Measurements from ENCODE around the gene CYB561. TPM values are rescaled to one million over a fixed set of nuclear protein-coding genes. Genes with fewer than 3 reads are reported as not detected.
A peak's percentile ranks its signal among the peaks of the same experiment; 100 is the strongest.

Gene CYB561
- total RNA-seq, 1 donor from 2014 or later: 29.6 TPM

DNA sequence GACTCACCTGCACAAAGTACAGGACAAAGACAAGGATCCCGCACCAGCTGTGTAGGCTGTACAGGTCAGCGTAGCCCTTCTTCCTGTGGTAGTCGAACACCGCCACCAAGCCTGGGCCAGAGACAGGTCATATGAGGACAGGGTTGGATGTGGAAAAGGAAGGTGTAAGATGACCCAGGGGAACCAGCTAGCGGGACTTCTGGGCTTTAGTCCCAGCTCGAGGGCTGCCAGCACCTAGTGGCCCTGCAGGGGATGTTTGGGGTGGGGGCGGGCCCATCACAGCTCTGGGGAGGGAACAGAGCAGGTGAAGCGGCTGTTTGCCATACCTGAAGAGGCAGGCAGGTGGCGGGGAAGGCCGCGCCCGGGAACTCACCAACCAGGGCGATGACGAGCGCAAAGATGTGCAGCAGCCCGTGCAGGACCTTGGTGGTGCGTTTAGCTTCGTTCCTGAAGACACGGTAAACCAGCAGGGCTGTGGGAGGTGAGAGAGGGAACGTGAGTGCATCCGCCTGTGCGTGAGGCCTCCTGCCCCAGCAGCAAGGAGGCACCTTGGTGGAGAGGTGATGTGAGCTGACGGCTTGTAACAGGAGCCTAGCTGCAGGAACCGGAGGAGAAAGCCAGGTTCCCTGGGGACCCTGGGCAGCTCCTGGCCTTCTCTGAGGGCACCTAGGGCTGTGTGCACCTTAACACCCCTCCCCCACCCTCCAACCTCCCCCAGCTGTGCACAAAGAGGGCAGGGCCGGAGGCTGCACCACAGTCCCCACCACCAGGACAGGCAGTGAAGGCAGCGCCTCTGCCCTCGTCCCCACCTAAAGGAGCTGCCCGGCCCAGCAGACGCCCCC is 10.2 kb downstream of the CYB561 start:
- no peak for DNase-seq (ENCODE audit: extremely low read depth, low read depth, low spot score)

DNA sequence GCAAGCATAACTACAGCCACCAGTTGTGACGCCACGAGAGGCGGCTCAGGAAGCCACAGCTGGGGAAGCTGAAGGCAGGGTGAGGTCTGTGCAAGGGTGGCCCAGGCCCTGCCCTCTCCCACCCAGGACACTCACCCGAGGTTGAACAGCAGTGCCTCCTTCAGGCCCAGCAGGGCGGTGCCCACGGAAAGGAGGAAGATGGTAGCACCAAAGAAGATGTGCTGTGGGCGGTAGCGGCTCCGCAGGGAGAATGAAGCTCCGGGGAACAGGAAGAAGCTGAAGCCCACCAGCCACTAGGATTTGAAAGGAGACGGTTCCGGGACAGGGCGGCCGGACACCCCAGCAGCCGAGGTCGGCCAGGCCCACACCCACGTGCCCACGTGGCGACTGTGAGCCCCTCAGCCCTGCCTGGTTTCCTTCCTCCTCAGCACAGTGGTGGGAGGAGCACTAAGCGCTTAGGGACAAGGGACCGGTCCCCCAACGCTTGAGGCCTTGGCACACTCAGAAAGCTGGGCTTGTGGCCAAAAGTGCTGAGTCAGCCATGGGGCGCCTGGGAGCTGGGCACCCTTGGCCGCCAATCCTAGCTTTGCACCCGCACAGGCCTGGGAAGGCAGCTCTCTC is 11.0 kb downstream of the CYB561 start:
- DNase-seq (ENCODE audit: extremely low read depth, low read depth, low spot score): no peak

DNA sequence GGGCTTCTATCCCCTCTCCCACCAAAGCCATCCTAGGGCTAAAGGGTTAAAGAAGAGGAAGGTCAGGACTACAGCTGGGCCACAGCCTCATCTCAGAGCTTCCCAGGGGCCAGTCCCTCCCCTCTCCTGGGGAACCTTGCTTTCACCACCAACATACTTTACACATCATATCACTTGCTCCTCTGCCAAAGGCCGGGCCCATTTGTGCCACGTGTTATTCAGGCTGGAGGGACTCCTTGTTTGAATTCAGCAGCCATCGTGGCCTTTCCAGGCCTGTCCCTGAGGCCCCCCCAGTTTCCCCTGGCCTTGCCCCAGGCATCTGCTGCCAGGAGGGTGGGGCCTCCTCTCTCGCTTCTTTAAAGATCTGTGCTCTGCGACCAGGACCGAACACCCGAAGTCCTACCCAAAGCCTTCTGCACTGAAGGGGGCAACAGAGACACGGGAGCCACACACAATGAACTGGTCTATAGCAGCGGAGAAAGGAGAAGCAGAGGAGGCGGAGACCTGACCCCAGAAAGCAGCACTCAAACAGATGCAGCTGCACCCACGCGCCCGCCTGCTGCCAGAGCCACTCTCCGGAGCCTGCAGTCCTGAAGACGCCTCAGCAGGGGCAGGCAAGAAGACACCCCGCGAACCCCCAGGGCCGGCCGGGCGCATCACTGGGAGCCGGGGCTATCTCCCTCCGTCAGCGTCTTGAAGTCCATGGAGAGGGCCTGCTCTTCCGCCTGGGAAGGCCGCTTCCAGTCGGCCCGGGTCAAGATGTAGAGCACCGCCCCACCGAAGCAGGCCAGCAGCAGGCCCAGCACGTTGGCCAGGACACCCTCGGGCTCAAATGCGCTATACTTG is 12.1 kb downstream of the CYB561 start:
- DNase-seq (ENCODE audit: extremely low read depth, low read depth, low spot score): no peak

DNA sequence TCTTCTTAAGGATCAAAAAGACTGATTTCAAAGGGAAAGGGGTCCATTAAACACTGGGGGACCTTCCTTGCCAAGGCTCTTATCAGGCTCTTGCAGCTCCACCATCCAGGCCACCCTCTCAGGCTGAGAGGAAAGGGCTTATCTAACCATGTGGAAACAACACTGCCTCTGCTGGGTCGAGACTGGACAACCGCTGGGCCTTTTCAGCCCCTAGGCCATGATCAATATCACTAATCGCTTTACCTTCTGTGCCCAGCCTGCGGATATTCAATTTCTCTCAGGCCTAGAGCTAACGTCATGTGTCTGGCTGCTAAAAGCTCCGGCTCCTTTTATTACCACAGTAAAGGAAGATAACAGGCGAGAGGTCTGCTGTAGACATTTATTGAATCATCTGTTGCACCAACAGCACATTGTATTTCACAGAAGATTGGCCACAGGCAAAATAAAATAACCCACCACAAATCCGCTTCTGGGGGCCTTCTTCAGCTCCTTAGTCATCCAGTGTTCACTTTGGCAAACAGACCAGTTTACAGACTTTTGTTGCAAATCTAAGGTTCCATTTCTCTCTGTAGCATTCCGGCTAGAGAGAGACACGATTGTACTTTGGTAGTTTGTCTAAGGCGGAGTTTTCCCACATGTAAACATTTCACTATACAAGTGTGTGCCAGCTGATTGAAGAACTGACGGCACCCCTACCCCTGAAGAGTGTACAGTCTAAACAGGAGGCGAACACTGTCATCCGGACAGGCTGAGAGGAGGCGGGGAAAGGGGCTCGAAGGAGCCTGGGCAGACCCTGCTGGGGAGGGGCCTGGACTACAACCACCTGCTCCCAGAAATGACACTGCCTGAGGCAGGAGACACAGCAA is 13.9 kb downstream of the CYB561 start:
- no peak for DNase-seq (ENCODE audit: extremely low read depth, low read depth, low spot score)

DNA sequence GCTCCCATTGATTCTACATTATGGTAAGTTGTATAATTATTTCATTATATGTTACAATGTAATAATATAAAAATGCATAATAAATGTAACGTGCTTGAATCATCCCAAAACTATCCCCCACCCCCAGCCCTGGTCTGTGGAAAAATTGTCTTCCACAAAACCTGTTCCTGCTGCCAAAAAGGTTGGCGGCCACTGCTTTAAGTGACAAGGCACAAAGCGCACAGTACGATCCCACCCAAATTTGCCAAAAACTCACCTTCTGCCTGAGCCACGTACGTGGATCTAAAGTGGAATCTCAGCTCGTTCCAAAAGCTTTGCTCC is 14.5 kb downstream of the CYB561 start:
- no peak for DNase-seq (ENCODE audit: extremely low read depth, low read depth, low spot score)

DNA sequence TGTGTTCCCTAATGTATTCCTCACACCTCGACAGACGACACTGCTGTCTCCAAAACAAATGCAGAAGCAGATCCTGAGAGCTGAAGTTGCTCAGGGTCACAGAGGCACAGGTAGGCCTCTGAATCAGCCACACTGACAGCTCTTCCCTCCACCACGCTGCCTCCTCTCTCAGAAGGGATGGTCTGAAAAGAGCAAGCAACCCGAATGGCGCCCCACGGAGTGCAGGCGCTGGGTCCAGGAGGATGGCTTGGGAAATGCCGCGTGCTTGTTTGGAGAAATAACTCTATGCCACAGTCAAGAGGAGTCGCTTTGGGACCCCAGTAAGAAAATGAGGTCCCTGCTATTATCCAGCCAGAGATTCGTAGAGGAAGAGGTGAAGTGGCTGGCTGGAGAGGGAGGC is 15.9 kb downstream of the CYB561 start:
- no peak for DNase-seq (ENCODE audit: extremely low read depth, low read depth, low spot score)

DNA sequence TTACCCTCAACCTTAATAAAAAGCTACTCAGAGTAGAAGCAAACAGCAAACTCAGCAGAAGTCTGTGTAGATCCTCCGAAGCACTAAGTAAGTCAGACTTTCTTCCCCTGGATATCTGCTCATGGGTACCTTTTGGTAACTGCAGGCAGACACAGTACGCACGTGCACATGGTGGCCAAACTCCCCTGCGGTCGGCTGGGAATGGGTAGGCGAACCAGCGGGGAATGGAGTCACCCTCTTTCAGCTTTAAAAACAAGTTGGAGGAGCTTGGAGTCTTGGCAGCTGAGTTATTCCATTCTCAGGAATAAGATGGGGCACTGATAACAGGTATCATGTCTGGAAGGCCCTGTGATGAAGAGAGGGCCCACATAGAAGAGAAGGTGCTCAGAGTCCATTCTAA is 16.3 kb downstream of the CYB561 start:
- DNase-seq (ENCODE audit: extremely low read depth, low read depth, low spot score): no peak

DNA sequence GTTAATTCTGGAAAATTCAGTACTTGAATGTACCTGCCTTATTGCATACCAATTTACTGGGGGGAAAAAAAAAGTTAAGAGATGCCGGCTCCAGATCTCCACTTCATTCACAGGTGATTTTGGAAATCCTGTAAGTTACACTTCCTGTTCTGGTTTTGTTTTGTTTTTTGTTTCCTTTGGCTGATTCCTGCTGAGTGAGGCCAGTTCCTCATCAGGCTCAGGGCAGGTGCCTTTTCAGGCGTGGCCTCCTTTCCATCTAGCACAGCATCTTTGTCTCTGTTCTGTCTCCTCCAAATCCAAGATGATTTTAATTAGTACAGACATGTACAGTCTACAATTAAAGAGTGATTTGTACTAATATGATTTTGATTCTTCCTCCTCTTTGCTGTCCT is 19.2 kb downstream of the CYB561 start:
- DNase-seq (ENCODE audit: extremely low read depth, low read depth, low spot score): no peak

DNA sequence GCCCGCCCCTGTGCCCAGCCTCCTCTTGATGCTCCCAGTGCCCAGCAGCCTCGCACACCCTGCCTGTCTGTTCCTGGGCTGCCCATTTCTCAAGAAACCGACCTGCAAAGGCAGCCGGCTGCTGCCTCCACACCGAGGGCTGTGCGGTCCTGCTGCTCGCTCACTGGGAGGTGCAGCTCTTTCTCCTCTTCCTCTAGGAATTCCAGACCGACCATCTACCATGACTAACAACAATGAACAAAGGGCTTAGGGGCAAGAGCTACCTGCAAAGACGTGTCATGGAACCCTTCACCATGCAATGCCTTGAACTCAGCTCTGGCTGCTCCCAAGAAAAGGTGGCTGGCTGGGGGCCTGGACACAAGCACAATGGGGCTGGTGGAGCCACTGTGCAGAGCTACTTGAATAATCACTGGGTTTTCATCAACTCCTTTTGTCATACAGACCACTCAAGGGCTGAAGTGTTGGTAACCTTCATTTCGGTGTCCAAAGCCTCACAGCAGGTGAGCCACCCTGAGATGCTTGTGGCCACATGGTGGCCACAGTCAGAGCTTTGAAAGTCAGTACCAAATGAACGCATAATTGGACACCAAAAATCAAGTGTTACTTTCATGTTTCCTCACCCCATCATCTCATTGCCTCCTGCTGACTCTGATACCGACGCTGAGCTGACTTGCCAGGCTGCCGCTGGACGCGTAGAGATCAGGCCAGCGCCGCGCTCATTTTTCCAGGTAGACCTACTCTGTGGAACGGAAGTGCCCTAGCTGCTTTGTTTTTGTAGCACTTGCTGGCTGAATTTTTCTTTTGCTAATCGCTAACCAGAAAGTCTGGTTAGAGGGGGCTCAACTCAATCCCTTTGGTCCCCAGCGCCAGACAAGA is 19.8 kb downstream of the CYB561 start:
- DNase-seq (ENCODE audit: extremely low read depth, low read depth, low spot score): no peak

DNA sequence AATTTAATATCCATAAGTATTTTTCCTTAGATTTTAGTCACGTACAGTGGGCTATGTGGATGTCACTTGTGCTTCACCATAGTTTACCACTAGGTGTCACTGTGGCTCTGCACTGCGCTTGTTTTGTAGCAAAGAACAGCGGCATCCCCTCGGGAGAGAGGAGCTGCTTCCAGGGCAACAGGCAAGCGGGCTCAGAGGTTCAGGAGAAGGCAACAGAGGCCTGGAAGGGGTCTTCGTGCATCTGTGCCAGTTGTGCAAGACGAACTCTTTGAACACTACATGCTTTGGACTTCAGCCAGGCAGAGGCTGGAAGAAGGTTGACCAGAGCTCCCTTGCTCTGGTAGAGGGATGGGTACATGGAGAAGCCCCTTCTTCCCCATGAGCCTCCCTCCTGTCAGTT is 20.6 kb downstream of the CYB561 start:
- peak; percentile 84 for DNase-seq (ENCODE audit: extremely low read depth, low read depth, low spot score)

DNA sequence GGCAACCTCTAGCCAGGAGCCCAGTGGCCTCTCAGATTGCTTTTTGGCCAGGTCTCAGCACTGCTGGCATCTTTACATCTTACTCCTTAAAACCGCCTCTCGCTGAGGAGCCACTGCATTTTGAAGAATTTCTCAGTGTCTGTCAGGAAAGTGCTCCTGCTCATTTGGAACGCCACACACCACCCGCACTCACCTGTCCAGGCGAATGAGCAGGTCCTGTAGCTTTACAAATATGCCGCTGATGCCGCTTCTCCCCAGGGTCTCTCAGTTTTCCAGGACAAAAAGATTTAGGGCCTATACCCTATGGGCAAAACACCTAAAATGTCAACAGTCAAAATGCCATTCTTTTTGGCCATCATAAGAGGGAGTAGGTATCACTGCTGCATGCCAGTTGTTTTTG is 22.1 kb downstream of the CYB561 start:
- no peak for DNase-seq (ENCODE audit: extremely low read depth, low read depth, low spot score)

DNA sequence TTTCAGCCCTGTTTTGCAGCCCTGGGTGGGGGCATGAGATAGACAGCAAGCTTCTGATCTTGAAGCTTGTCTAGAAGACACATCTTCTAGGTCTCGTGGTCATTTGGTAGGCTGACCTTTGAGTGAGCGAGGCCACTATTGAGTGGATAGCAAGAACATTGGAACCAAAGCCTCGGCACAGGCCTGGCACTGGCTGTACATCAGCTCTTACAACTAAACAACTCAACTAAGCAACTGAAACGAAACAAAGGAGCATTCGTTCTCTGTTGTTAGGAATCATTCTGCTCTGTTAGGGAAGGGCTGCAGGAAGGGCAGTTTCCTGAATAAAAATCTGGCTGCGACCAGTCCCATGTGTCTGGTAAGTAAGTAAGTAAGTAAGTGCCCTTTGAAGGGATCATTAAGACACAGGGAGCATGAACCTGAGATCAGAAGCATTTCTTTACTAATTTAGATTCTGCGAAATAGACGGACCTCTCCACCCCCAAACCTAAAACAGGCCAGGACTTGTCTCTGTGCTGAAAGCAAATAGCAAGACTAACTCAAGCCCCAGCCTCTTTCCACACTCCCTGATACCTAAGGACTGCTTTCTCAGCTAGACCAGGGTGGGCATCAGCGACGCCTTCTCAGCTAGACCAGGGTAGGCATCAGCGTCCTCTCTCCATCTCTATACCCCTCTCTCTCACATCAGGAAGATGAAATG is 22.7 kb downstream of the CYB561 start:
- DNase-seq (ENCODE audit: extremely low read depth, low read depth, low spot score): peak; percentile 69

DNA sequence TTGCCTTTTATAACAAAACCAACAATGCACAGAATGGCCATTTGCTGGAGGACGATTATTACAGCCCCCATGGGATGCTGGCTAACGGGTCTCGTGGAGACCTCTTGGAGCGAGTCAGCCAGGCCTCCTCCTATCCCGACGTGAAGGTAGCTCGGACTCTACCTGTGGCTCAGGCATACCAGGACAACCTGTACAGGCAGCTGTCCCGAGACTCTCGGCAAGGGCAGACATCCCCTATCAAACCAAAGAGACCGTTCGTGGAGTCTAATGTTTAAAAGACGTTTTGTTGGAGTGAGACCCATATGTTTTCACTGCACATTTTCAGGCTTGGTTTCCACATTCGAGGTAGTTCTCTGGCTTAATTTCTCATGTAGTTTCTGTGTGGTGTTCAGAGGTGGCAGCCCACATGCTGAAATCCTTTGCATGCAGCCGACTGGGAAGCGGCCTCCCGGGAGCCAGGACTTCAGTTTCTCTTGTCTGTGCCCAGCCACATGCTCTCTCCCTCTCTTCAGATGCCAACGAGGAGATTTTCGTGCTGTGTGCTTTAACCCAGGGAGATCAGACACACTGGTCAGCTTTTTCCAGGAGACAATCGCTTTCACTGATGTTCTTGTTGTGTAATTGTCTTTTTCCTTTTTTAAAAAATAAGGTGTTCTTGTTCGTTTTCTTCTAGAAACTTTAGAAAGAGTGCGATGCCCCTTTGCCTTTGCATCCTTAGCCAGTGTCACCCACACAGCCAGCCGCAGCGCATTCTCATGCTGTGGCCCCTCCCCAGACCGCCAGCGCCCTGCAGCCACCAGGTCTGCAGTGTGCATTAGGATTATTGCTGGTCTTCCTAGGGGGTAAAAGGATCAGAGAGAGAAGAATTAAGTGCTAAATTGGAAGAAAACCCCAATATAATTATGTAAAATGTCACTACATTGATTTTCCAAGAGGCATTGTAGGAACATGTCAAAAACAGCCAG is 24.1 kb downstream of the CYB561 start:
- DNase-seq (ENCODE audit: extremely low read depth, low read depth, low spot score): no peak

DNA sequence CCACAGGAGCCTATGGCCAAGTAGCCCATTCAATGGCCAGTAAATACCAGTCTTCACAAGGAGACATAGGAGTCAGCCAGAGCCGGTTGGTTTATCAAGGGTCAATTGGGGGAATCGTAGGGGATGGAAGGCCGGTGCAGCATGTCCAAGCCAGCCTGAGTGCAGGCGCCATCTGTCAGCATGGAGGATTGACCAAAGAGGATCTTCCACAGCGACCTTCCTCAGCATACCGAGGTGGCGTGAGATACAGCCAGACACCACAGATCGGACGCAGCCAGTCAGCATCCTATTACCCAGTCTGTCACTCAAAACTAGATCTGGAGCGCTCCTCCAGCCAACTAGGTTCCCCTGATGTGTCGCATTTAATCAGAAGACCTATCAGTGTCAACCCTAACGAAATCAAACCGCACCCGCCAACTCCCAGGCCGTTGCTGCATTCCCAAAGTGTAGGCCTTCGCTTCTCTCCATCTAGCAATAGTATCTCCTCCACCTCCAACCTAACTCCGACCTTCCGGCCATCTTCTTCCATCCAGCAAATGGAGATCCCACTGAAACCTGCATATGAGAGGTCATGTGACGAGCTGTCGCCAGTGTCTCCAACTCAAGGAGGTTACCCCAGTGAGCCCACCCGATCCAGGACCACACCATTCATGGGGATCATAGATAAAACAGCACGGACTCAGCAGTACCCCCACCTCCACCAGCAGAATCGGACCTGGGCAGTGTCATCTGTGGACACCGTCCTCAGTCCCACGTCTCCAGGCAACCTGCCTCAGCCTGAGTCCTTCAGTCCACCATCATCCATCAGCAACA is 25.0 kb downstream of the CYB561 start:
- no peak for DNase-seq (ENCODE audit: extremely low read depth, low read depth, low spot score)

DNA sequence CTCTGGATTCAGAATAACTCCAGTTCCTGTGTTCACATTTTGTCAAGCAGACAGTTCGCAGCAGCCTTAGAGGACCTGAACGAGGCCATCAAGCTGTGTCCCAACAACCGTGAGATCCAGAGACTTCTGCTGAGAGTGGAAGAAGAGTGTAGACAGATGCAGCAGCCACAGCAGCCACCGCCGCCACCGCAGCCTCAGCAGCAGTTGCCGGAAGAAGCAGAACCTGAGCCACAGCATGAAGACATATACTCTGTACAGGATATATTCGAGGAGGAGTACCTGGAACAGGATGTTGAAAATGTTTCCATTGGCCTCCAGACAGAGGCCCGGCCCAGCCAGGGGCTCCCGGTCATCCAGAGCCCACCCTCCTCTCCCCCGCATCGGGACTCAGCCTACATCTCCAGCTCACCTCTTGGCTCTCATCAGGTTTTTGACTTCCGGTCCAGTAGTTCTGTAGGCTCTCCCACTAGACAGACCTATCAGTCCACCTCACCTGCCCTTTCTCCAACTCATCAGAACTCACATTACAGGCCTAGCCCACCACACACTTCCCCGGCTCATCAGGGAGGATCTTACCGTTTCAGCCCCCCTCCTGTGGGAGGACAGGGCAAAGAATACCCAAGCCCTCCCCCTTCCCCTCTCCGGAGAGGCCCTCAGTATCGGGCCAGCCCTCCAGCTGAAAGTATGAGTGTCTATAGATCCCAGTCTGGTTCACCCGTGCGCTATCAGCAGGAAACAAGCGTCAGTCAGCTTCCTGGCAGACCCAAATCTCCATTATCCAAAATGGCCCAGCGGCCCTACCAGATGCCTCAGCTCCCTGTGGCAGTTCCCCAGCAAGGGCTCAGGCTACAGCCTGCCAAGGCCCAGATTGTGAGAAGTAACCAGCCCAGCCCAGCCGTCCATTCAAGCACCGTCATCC is 25.9 kb downstream of the CYB561 start:
- peak; percentile 81 for DNase-seq (ENCODE audit: extremely low read depth, low read depth, low spot score)

DNA sequence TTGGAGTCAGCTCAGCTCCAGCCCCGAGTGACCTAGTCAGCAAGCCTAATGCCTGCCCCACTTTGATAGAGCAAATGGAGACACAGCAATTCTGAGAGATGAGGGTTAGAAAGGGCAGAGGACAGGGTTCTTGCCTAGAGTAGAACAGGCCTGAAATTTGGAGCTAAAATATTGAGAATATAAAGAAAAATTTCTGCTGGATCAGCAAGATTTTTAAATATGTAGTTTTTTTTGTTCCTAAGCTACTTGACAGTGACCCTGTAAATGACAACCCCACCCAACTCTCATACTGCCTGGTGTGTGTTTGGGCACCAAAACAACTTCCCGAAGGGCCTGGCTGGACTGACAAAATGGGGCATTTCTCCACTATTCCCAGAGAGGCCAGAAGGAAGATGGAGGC is 26.7 kb downstream of the CYB561 start:
- DNase-seq (ENCODE audit: extremely low read depth, low read depth, low spot score): no peak
